HCT116 (cell line): ENCODE measurements around the gene MLLT3. TPM values are rescaled to one million over a fixed set of nuclear protein-coding genes. Genes with fewer than 3 reads are reported as not detected.
A peak's percentile ranks its signal among the peaks of the same experiment; 100 is the strongest.

ENCODE experiments used
- ATAC-seq: fragments of 200-7000 bp; cut with Tn5 transposase; 2 replicates; pipeline ENCODE4 v1.9.1; 2020; ENCODE audit warnings: mild to moderate bottlenecking, moderate library complexity
- BruUV-seq: library from RNA; stranded (reverse); fragments of 400-500 nt; replicated peaks from 2 replicates; lab custom pipeline; 2021; lab: Mats Ljungman, UMichigan
- CTCF ChIA-PET: fragments of 300-600 bp; sonication (Branson Sonifier 250); formaldehyde crosslinking; loops from one replicate; lab custom pipeline; 2021; ENCODE audit warnings: antibody characterized with exemption; lab: Charles Lee
- POLR2A ChIA-PET: fragments of 300-600, 350-600 bp; sonication (Branson Sonifier 250); formaldehyde crosslinking; loops from one replicate; lab custom pipeline; 2021; ENCODE audit warnings: antibody characterized with exemption; lab: Charles Lee
- RAD21 ChIA-PET, 2 experiments: fragments of 300-600 bp; sonication (Branson Sonifier 250); formaldehyde crosslinking; loops; one replicate each; lab custom pipeline; 2023; ENCODE audit warnings: low total read pairs in 2 of 2; ENCODE audit not compliant: uncharacterized antibody in 2 of 2, unreplicated experiment in 2 of 2, low non-redundant PET in 1 of 2; lab: Charles Lee
- DNase-seq: peaks from one replicate; pipeline ENCODE4 v3.0.0-alpha.2; 2010; ENCODE audit warnings: low read depth, low spot score
- H2AFZ ChIP-seq: fragments of 200-600 bp; shearing (Covaris generic), sonication (generic); 2 replicates; pipeline ENCODE4 v1.6.1; 2017; ENCODE audit warnings: low read depth, mixed run types, mixed read lengths, antibody characterized with exemption, low read length; ENCODE audit not compliant: poor library complexity, severe bottlenecking
- H3K27ac ChIP-seq: 2 replicates; pipeline ENCODE4 v1.5.1; 2012; ENCODE audit warnings: low read depth, low read length
- H3K27me3 ChIP-seq: fragments of 200-600 bp; sonication (generic); 2 replicates; pipeline ENCODE4 v1.6.1; 2016; ENCODE audit warnings: mixed run types, low read length, mixed read lengths; ENCODE audit not compliant: insufficient read depth
- H3K36me3 ChIP-seq, 2 experiments: fragments of 200-500 bp in 1 of 2; fragments of 200-600 bp in 1 of 2; sonication (Bioruptor generic) in 1 of 2; sonication (generic) in 1 of 2; 2 replicates each; pipeline versions ENCODE4 v1.5.1 to v1.6.1; 2014 to 2016; ENCODE audit warnings: low read length in 2 of 2, inconsistent platforms in 1 of 2, mixed read lengths in 1 of 2, mixed run types in 1 of 2; ENCODE audit not compliant: insufficient read depth in 2 of 2, control insufficient read depth in 1 of 2
- H3K4me1 ChIP-seq, 2 experiments: fragments of 200-600 bp in 1 of 2; sonication (generic) in 1 of 2; 2 replicates each; pipeline versions ENCODE4 v1.5.1 to v1.6.1; 2012 to 2017; ENCODE audit warnings: low read length in 2 of 2, inconsistent platforms in 1 of 2, mild to moderate bottlenecking in 1 of 2, mixed read lengths in 1 of 2, mixed run types in 1 of 2, moderate library complexity in 1 of 2; ENCODE audit not compliant: insufficient read depth in 2 of 2, control insufficient read depth in 1 of 2
- H3K4me2 ChIP-seq: fragments of 200-600 bp; sonication (generic); 2 replicates; pipeline ENCODE4 v1.6.1; 2017; ENCODE audit warnings: mixed run types, low read length, mixed read lengths
- H3K4me3 ChIP-seq, 2 experiments: fragments of 200-600 bp in 1 of 2; sonication (generic) in 1 of 2; replicated peaks in 1 of 2; 2 replicates each; pipeline ENCODE4 v1.5.1; 2011 to 2016; ENCODE audit warnings: low read length in 2 of 2, control low read depth in 1 of 2, low read depth in 1 of 2, mild to moderate bottlenecking in 1 of 2, mixed read lengths in 1 of 2, mixed run types in 1 of 2
- H3K79me2 ChIP-seq: fragments of 200-600 bp; sonication (generic); 2 replicates; pipeline ENCODE4 v1.6.1; 2017; ENCODE audit warnings: mild to moderate bottlenecking, mixed run types, low read length, moderate library complexity, mixed read lengths; ENCODE audit not compliant: insufficient read depth
- H3K9ac ChIP-seq: fragments of 200-600 bp; sonication (generic); 2 replicates; pipeline ENCODE4 v1.6.1; 2016; ENCODE audit warnings: low read length, mixed read lengths
- H3K9me2 ChIP-seq: fragments of 200-600 bp; sonication (generic), shearing (Covaris generic); 2 replicates; pipeline ENCODE4 v1.6.1; 2017; ENCODE audit warnings: mixed run types, mild to moderate bottlenecking, moderate library complexity; ENCODE audit not compliant: insufficient read depth
- H3K9me3 ChIP-seq, 2 experiments: fragments of 200-500 bp in 1 of 2; fragments of 200-600 bp in 1 of 2; sonication (Bioruptor generic) in 1 of 2; sonication (generic) in 1 of 2; 2 replicates each; pipeline ENCODE4 v1.6.1; 2014 to 2017; ENCODE audit warnings: low read length in 2 of 2, mixed read lengths in 2 of 2, inconsistent platforms in 1 of 2, low read depth in 1 of 2, mild to moderate bottlenecking in 1 of 2, mixed run types in 1 of 2, moderate library complexity in 1 of 2; ENCODE audit not compliant: control insufficient read depth in 1 of 2, insufficient read depth in 1 of 2
- H4K20me1 ChIP-seq: fragments of 200-600 bp; sonication (generic), shearing (Covaris generic); 2 replicates; pipeline ENCODE4 v1.6.1; 2017; ENCODE audit warnings: mixed run types, mild to moderate bottlenecking, moderate library complexity; ENCODE audit not compliant: insufficient read depth
- ELF1 ChIP-seq: IDR thresholded peaks from 2 replicates; pipeline ENCODE4 v1.6.1; 2012; ENCODE audit warnings: low read depth, borderline replicate concordance
- EZH2 ChIP-seq: fragments of 200-600 bp; sonication (generic); IDR thresholded peaks from 2 replicates; pipeline ENCODE4 v1.6.1; 2017; ENCODE audit warnings: antibody characterized with exemption, mixed run types
- POLR2A ChIP-seq: IDR thresholded peaks from 2 replicates; pipeline ENCODE4 v1.7.0; 2011; ENCODE audit warnings: borderline replicate concordance; ENCODE audit not compliant: insufficient read depth, insufficient read length; ENCODE audit errors: extremely low read depth
- ZFX ChIP-seq: fragments of 450-650 bp; IDR thresholded peaks from 2 replicates; pipeline ENCODE4 v1.6.1; 2017
- intact Hi-C: fragments of 100-400 bp; cut with micrococcal nuclease; formaldehyde crosslinking; loops from 2 replicates; pipeline ENCODE4 v1.10.0; 2022
- total RNA-seq: library from RNA; stranded (reverse); gene quantifications from one replicate; pipeline ENCODE4 v1.2.1, GENCODE V29; 2021; ENCODE audit not compliant: unreplicated experiment
- TF ChIP-seq, protein P1 (sequence below), 3 experiments: fragments of 200-600 bp in 1 of 3; sonication (generic) in 1 of 3; IDR thresholded peaks in 2 of 3; conservative IDR thresholded peaks in 1 of 3; 2 replicates each; pipeline ENCODE4 v1.5.1; 2012 to 2017; ENCODE audit warnings: low read depth in 2 of 3, low read length in 2 of 3, antibody characterized with exemption in 1 of 3, borderline replicate concordance in 1 of 3, control low read depth in 1 of 3, mild to moderate bottlenecking in 1 of 3, mixed read lengths in 1 of 3, mixed run types in 1 of 3, moderate library complexity in 1 of 3; ENCODE audit not compliant: insufficient read depth in 1 of 3
- TF ChIP-seq, protein P2 (sequence below): IDR thresholded peaks from 2 replicates; pipeline ENCODE4 v1.6.1; 2011; ENCODE audit warnings: mild to moderate bottlenecking, low read length, moderate library complexity; ENCODE audit not compliant: insufficient replicate concordance; ENCODE audit errors: extremely low read depth

The MLLT3 gene
- total RNA-seq, 1 experiment from 2014 or later, result 4.3 TPM

- BruUV-seq, result no TSS peak
- no peak overlapping the region for H2AFZ ChIP-seq
- no peaks in the 10 kb centered on the region for H4K20me1 ChIP-seq
- no peaks in the 10 kb centered on the region for H3K4me1 ChIP-seq
- CTCF ChIA-PET, result interaction anchor here (1.5 kb wide), 1 partner anchor 10 kb away, joined by 8 read pairs; the partner anchor contains the start of gene MLLT3
- no peaks in the 10 kb centered on the region for H3K9me2 ChIP-seq
- H3K4me3 ChIP-seq, result no peak overlapping the region
- TF ChIP-seq EZH2, result no peak
- no peak for TF ChIP-seq POLR2A
- TF ChIP-seq ZFX, result no peak
- TF ChIP-seq, protein P1, sequence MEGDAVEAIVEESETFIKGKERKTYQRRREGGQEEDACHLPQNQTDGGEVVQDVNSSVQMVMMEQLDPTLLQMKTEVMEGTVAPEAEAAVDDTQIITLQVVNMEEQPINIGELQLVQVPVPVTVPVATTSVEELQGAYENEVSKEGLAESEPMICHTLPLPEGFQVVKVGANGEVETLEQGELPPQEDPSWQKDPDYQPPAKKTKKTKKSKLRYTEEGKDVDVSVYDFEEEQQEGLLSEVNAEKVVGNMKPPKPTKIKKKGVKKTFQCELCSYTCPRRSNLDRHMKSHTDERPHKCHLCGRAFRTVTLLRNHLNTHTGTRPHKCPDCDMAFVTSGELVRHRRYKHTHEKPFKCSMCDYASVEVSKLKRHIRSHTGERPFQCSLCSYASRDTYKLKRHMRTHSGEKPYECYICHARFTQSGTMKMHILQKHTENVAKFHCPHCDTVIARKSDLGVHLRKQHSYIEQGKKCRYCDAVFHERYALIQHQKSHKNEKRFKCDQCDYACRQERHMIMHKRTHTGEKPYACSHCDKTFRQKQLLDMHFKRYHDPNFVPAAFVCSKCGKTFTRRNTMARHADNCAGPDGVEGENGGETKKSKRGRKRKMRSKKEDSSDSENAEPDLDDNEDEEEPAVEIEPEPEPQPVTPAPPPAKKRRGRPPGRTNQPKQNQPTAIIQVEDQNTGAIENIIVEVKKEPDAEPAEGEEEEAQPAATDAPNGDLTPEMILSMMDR (IDR thresholded peaks at IDR 0.05 in 2 of 3, conservative IDR thresholded peaks at IDR 0.05 in 1 of 3; ENCODE audit: borderline replicate concordance in 1 of 3, insufficient read depth in 1 of 3, low read depth in 2 of 3, low read length in 2 of 3), result peak in 2 of 3 experiments; percentile 37 to 54; a peak in 4 of 6 replicates
- TF ChIP-seq, protein P2, sequence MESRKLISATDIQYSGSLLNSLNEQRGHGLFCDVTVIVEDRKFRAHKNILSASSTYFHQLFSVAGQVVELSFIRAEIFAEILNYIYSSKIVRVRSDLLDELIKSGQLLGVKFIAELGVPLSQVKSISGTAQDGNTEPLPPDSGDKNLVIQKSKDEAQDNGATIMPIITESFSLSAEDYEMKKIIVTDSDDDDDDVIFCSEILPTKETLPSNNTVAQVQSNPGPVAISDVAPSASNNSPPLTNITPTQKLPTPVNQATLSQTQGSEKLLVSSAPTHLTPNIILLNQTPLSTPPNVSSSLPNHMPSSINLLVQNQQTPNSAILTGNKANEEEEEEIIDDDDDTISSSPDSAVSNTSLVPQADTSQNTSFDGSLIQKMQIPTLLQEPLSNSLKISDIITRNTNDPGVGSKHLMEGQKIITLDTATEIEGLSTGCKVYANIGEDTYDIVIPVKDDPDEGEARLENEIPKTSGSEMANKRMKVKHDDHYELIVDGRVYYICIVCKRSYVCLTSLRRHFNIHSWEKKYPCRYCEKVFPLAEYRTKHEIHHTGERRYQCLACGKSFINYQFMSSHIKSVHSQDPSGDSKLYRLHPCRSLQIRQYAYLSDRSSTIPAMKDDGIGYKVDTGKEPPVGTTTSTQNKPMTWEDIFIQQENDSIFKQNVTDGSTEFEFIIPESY, result no peak
- TF ChIP-seq ELF1, result no peak
- no peak overlapping the region for H3K9ac ChIP-seq
- peak; percentile 62; the same call in 1 of the 2 replicates for ATAC-seq
- POLR2A ChIA-PET, result no interaction called here
- H3K9me3 ChIP-seq, result no peaks in the 10 kb centered on the region
- no peak overlapping the region for H3K4me2 ChIP-seq
- 0 out of 2 replicates have a peak, but pooled peaks cover 4% of the 10 kb centered on the region for H3K27me3 ChIP-seq
- RAD21 ChIA-PET, result no interaction called here
- H3K79me2 ChIP-seq, result no peaks in the 10 kb centered on the region
- H3K36me3 ChIP-seq, result no peaks in the 10 kb centered on the region
- DNase-seq, result no peak
- no peak overlapping the region for H3K27ac ChIP-seq
- intact Hi-C loops, result loop anchor here (5.0 kb wide), 1 partner anchor 49 kb away; no protein-coding TSS in a partner anchor
These were observed 10.5 kb downstream of the MLLT3 start for GRCh38 chr9:20611691-20612287.
